ENCODE results near the gene C11orf91. TPM values are rescaled to one million over a fixed set of nuclear protein-coding genes. Genes with fewer than 3 reads are reported as not detected.
"Not testable (repeated sequence)": the region's sequence is repeated elsewhere in the genome, so short reads cannot be mapped to it uniquely, and the experiment has no call there.

C11orf91 gene
- total RNA-seq, 4 donors from 2014 or later: not detected

DNA sequence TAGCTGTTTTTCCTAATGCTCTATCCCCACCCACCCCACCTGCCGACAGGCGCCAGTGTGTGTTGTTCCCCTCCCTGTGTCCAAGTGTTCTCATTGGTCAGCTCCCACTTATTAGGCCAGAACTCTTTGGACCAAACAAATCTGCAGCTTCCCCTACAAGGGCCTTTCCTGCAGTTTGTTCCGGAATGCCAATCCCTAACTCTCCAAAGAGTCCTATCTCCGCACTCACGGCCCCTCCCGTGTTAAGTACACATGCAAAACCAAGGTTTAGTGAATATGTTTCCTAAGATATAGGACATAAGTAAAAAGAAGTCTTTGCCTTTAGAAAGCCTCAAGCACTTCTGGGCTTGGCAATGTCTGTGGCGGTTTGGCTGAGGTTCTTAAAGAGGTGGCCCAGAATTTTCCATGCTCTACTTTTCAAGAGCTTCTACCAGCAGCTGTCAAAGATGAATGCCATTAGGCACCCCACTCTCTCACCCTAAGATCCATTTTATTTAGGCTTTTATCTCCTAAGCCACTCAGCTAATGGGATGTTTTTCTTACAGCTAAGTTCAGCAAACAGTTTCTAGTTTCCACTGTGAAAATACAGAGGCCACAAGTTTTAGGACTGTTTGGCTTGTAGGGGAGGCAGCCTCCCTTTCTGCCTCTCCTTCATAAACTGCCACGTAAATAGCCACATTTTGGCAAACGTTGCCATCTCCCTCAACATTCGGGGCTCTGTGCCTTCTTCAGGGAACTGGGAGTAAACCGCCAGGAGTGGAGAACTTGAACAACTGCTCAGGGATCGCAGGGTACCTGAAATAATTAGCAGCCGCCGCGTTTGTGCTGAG, 34.0 kb upstream of the C11orf91 start:
- H3K9me3 ChIP-seq: no peaks in the 10 kb centered on the region
- H3K36me3 ChIP-seq: peaks cover 0 to 15% (median 4%) of the 10 kb centered on the region in 4 donors
- intact Hi-C loops (cut with DNase I): loop anchor here (5.0 kb wide), 1 partner anchor 37 kb away; no protein-coding TSS in a partner anchor
- peak; percentile 43 to 67 for TF ChIP-seq POLR2AphosphoS5 (IDR thresholded peaks at IDR 0.05)
- no peak for TF ChIP-seq EP300 (IDR thresholded peaks at IDR 0.05)
- DNase-seq (ENCODE audit: extremely low spot score): no peak
- H3K27me3 ChIP-seq: no peaks in the 10 kb centered on the region
- H3K27ac ChIP-seq (replicated peaks in 1 of 4): peak overlapping the region; percentile 93 to 95 (median 94)
- peak overlapping the region; percentile 81 to 93 (median 87) for H3K4me3 ChIP-seq
- peaks cover 41 to 68% (median 67%) of the 10 kb centered on the region in 4 donors for H3K4me1 ChIP-seq
- WGBS: 8% methylated on average over 14 of the region's 15 CpGs

DNA sequence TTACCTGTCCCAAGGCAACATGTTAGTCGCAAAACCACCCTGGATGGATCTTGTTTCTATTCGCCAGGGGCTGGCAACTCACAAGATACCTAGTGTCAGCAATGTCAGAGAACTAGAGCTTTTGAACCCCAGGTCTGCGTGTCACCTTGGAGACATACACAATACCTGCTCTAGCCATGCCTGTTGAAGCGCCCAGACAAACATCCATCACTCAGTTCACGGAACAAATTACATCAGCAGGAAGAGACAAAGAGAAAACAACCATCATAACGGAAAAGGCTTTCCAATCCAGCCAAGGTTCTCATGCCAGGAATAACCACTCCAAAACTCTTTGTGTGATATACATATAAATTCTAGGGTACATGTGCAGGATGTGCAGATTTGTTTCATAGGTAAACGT, 33.4 kb upstream of the C11orf91 start:
- peaks cover 47 to 74% (median 73%) of the 10 kb centered on the region in 4 donors for H3K4me1 ChIP-seq
- DNase-seq (ENCODE audit: extremely low spot score): no peak
- no peaks in the 10 kb centered on the region for H3K27me3 ChIP-seq
- WGBS: 57% methylated on average over 7 of the region's 7 CpGs
- intact Hi-C loops (cut with DNase I): loop anchor here (5.0 kb wide), 1 partner anchor 37 kb away; no protein-coding TSS in a partner anchor
- H3K9me3 ChIP-seq: no peaks in the 10 kb centered on the region
- peaks cover 0 to 22% (median 4%) of the 10 kb centered on the region in 4 donors for H3K36me3 ChIP-seq
- TF ChIP-seq EP300 (IDR thresholded peaks at IDR 0.05): no peak
- peak overlapping the region; percentile 93 to 95 (median 94) for H3K27ac ChIP-seq (replicated peaks in 1 of 4)
- H3K4me3 ChIP-seq: peak overlapping the region; percentile 81 to 93 (median 87)

DNA sequence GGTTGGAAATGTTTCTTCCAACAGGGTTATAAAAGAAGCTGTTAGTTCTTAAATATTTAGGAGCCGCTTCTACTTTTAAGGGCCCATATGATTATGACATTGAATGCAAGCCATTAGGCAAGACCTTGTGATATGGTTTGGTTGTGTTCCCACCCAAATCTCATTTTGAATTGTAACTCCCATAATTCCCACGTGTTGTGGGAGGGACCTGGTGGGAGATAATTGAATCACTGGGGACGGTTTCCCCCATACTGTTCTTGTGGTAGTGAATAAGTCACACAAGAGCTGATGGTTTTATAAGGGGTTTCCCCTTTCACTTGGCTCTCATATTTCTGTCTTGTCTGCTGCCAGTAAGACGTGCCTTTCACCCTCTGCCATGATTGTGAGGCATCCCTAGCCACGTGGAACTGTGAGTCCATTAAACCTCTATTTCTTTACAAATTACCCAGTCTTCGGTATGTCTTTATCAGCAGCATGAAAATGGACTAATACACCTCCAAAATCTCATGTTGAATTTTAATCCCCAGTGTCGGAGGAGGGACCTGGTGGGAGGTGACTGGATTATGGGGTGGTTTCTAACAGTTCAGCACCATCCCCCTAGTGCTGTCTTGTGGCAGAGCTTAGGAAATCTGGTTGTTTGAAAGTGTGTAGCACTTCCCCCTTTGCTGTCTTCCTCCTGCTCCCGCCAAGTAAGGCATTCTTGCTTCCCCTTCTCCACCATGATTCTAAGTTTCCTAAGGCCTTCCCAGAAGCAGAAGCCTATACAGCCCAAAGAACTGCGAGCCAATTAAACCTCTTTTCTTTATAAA, 31.3 kb upstream of the C11orf91 start:
- Histone ChIP-seq H3K4me1 (peaks cover 41 to 71% (median 70%) of the 10 kb centered on the region in 4 donors), H3K4me3 (peak overlapping the region in 2 of 4 donors; percentile 3 to 12), H3K36me3 (peaks cover 0 to 27% (median 4%) of the 10 kb centered on the region in 4 donors), H3K27ac (replicated peaks in 1 of 4) (peak overlapping the region in 2 of 4 donors; percentile 43 to 94), H3K27me3 (no peaks in the 10 kb centered on the region), H3K9me3 (no peaks in the 10 kb centered on the region)
- TF ChIP-seq POLR2AphosphoS5 (IDR thresholded peaks at IDR 0.05): no peak
- TF ChIP-seq EP300 (IDR thresholded peaks at IDR 0.05): no peak
- TF ChIP-seq POLR2A (IDR thresholded peaks at IDR 0.05; ENCODE audit: low read depth): no peak
- TF ChIP-seq, protein P1, sequence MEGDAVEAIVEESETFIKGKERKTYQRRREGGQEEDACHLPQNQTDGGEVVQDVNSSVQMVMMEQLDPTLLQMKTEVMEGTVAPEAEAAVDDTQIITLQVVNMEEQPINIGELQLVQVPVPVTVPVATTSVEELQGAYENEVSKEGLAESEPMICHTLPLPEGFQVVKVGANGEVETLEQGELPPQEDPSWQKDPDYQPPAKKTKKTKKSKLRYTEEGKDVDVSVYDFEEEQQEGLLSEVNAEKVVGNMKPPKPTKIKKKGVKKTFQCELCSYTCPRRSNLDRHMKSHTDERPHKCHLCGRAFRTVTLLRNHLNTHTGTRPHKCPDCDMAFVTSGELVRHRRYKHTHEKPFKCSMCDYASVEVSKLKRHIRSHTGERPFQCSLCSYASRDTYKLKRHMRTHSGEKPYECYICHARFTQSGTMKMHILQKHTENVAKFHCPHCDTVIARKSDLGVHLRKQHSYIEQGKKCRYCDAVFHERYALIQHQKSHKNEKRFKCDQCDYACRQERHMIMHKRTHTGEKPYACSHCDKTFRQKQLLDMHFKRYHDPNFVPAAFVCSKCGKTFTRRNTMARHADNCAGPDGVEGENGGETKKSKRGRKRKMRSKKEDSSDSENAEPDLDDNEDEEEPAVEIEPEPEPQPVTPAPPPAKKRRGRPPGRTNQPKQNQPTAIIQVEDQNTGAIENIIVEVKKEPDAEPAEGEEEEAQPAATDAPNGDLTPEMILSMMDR (IDR thresholded peaks at IDR 0.05): no peak
- intact Hi-C loops (cut with DNase I): loop anchor here (5.0 kb wide), 1 partner anchor 35 kb away; no protein-coding TSS in a partner anchor
- 65% methylated on average over 9 of the region's 9 CpGs for WGBS
- DNase-seq (ENCODE audit: extremely low spot score): no peak

DNA sequence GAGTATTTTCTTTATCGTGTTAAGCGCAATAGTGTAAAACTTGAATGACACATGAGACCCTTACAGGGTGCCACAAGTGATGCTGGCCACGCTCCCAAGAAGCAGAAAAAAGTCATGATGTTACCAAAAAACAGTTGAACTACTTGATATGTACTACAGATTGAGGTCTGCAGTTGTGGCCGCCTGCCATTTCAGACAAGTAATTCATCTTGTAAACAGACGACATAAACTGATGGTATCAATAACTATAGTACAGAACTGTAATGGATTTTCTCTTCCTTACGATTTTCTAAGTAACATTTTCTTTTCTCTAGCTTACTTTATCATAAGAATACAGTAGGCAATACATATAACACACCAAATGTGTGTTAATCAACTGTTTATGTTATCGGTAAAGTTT, 30.1 kb upstream of the C11orf91 start:
- WGBS: 78% methylated on average over 7 of the region's 7 CpGs
- Histone ChIP-seq H3K27ac (replicated peaks in 1 of 4) (peak overlapping the region in 1 of 4 donors; percentile 23), H3K9me3 (no peaks in the 10 kb centered on the region), H3K4me1 (peaks cover 46 to 77% (median 75%) of the 10 kb centered on the region in 4 donors), H3K4me3 (peak overlapping the region in 1 of 4 donors; percentile 6), H3K27me3 (no peaks in the 10 kb centered on the region), H3K36me3 (peaks cover 0 to 27% (median 4%) of the 10 kb centered on the region in 4 donors)
- DNase-seq (ENCODE audit: extremely low spot score): no peak
- TF ChIP-seq, protein P1 (IDR thresholded peaks at IDR 0.05): no peak
- intact Hi-C loops (cut with DNase I): loop anchor here (5.0 kb wide), 1 partner anchor 33 kb away; no protein-coding TSS in a partner anchor

DNA sequence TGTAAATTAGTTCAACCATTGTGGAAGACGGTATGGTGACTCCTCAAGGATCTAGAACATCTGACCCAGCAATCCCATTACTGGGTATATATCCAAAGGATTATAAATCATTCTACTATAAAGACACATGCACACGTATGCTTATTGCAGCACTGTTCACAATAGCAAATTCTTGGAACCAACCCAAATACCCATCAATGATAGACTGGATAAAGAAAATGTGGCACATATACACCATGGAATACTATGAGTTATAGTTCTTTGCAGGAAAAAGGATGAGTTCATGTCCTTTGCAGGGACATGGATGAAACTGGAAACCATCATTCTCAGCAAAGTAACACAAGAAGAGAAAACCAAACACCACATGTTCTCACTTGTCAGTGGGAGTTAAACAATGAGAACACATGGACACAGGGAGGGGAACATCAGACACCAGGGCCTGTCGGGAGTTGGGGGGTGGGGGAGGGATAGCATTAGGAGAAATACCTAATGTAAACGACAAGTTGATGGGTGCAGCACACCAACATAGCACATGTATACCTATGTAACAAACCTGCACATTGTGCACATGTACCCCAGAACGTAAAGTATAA, 28.5 kb upstream of the C11orf91 start:
- H3K36me3 ChIP-seq: peaks cover 0 to 27% (median 4%) of the 10 kb centered on the region in 4 donors
- DNase-seq (ENCODE audit: extremely low spot score); intact Hi-C loops (cut with DNase I); H3K9me3 ChIP-seq; H3K27ac ChIP-seq (replicated peaks in 1 of 4); H3K4me3 ChIP-seq; H3K27me3 ChIP-seq: not testable (repeated sequence)
- 69% methylated on average over 5 of the region's 5 CpGs for WGBS
- H3K4me1 ChIP-seq: peaks cover 62 to 85% (median 80%) of the 10 kb centered on the region in 4 donors

DNA sequence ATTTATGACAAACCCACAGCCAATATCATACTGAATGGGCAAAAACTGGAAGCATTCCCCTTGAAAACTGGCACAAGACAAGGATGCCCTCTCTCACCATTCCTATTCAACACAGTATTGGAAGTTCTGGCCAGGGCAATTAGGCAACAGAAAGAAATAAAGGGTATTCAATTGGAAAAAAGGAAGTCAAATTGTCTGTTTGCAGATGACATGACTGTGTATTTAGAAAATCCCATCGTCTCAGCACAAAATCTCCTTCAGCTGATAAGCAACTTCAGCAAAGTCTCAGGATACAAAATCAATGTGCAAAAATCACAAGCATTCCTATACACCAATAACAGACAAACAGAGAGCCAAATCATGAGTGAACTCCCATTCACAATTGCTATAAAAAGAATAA, 26.9 kb upstream of the C11orf91 start:
- intact Hi-C loops (cut with DNase I); H3K27ac ChIP-seq (replicated peaks in 1 of 4); H3K27me3 ChIP-seq; H3K4me3 ChIP-seq; DNase-seq (ENCODE audit: extremely low spot score); H3K9me3 ChIP-seq: not testable (repeated sequence)
- Histone ChIP-seq H3K36me3 (peaks cover 0 to 19% (median 0%) of the 10 kb centered on the region in 4 donors), H3K4me1 (peaks cover 74 to 85% (median 80%) of the 10 kb centered on the region in 4 donors)
- 64% methylated on average over 1 of the region's 1 CpG for WGBS

All from esophagus muscularis mucosa (tissue), 4 donors.